Stimulated activated naive B cell treated with anti-CD40 and anti-IgM and Interleukin-4, amounts not matched to agents 10 μg/mL and 1 μg/mL and 100 μg/mL, for 72 hours (primary cell): ENCODE results near the gene POLE2.
"Not testable (repeated sequence)": the region's sequence is repeated elsewhere in the genome, so short reads cannot be mapped to it uniquely, and the experiment has no call there.

ENCODE experiments used
- ATAC-seq, 2 donors: fragments of 150-1000 bp; cut with Tn5 transposase; replicated peaks; 2 replicates each; pipeline ENCODE4 v1.10.0; 2021; ENCODE audit warnings: moderate library complexity in 1 of 2
- DNase-seq: peaks from one replicate; pipeline ENCODE4 v3.0.0; 2021
- H3K27ac Mint-ChIP-seq: one replicate; pipeline ENCODE4 v1.8.0; 2022; ENCODE audit warnings: mild to moderate bottlenecking, mixed read lengths
- H3K27me3 Mint-ChIP-seq, 2 donors: one replicate each; pipeline ENCODE4 v1.8.0; 2022; ENCODE audit warnings: mixed read lengths in 2 of 2
- H3K36me3 Mint-ChIP-seq, 2 donors: one replicate each; pipeline ENCODE4 v1.8.0; 2022; ENCODE audit warnings: mixed read lengths in 2 of 2, mild to moderate bottlenecking in 1 of 2
- H3K4me1 Mint-ChIP-seq, 2 donors: one replicate each; pipeline ENCODE4 v1.8.0; 2022; ENCODE audit warnings: mixed read lengths in 2 of 2, mild to moderate bottlenecking in 1 of 2
- H3K4me3 Mint-ChIP-seq, 2 donors: one replicate each; pipeline ENCODE4 v1.8.0; 2022; ENCODE audit warnings: mild to moderate bottlenecking in 2 of 2, mixed read lengths in 2 of 2, moderate library complexity in 1 of 2
- H3K9me3 Mint-ChIP-seq, 2 donors: one replicate each; pipeline ENCODE4 v1.8.0; 2022; ENCODE audit warnings: mixed read lengths in 2 of 2, mild to moderate bottlenecking in 1 of 2

The POLE2 gene

GRCh38 chr14:49692193-49692757 lies 4.3 kb upstream of the POLE2 start:
- no peak for DNase-seq
- peaks cover 10 to 13% of the 10 kb centered on the region in 2 donors for H3K4me1 Mint-ChIP-seq
- peaks cover 0 to 1% of the 10 kb centered on the region in 2 donors for H3K27me3 Mint-ChIP-seq
- H3K4me3 Mint-ChIP-seq, result peak overlapping the region; percentile 68 to 78
- H3K36me3 Mint-ChIP-seq, result peaks cover 0 to 2% of the 10 kb centered on the region in 2 donors
- no peak for ATAC-seq
- no peaks in the 10 kb centered on the region for H3K9me3 Mint-ChIP-seq
- H3K27ac Mint-ChIP-seq, result peak overlapping the region; percentile 78

- Mint-ChIP-seq H3K4me1 (peaks cover 15 to 21% of the 10 kb centered on the region in 2 donors), H3K36me3 (no peaks in the 10 kb centered on the region), H3K9me3 (no peaks in the 10 kb centered on the region), H3K4me3 (no peak overlapping the region), H3K27me3 (peaks cover 0 to 3% of the 10 kb centered on the region in 2 donors), H3K27ac (no peak overlapping the region)
- no peak for DNase-seq
- ATAC-seq, result no peak
Measured at GRCh38 chr14:49691031-49691430, 3.0 kb upstream of the POLE2 start.

GRCh38 chr14:49688701-49689030 lies 652 bp upstream of the POLE2 start:
- Mint-ChIP-seq H3K27ac (no peak overlapping the region), H3K4me3 (peak overlapping the region; percentile 79 to 90), H3K4me1 (peaks cover 12 to 21% of the 10 kb centered on the region in 2 donors), H3K27me3 (peaks cover 0 to 3% of the 10 kb centered on the region in 2 donors), H3K36me3 (no peaks in the 10 kb centered on the region), H3K9me3 (no peaks in the 10 kb centered on the region)
- DNase-seq, result no peak
- no peak for ATAC-seq

DNA sequence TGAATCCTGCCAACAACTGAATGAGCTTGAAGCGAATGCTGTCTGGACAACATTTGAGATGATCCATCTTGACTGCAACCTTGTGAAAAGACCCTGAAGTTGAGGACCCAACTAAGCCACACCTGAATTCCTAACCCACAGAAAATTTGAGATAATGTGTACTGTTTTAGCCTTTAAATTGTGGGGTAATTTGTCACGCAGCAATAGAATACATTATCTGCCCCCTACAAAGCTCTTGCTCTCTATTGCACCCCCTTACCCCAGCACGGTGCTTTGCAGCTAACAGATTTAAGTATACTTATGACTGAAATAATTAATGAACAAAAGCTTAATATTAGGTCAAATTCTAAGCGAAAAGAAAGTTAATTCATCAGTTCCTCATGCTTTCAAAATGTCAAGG lies 1.6 kb downstream of the POLE2 start:
- Mint-ChIP-seq H3K4me1 (peaks cover 9 to 21% of the 10 kb centered on the region in 2 donors), H3K36me3 (peaks cover 6 to 7% of the 10 kb centered on the region in 2 donors), H3K27me3 (peaks cover 0 to 3% of the 10 kb centered on the region in 2 donors), H3K9me3 (no peaks in the 10 kb centered on the region), H3K4me3 (peak overlapping the region in 1 of 2 donors; percentile 11), H3K27ac (no peak overlapping the region)
- no peak for DNase-seq
- ATAC-seq, result no peak

DNA sequence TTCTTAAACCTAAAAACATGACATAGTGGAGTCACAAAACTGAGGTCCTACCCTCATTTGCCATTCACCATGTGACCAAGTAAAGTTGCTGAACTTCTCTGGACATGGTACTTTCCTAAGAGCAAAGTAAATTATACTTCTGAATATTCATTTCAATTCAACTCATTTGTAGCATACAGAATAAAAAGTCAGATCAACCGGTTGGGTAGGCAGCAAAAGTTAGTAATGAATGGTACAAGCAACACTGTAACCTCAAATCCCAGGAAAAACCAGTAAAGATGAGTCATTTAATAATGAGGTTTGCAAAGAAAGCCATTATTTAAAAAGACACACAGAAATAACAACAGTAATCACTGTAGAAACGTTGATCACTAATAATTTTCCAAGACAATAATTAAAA lies 8.7 kb downstream of the POLE2 start:
- Mint-ChIP-seq H3K36me3 (peaks cover 28 to 38% of the 10 kb centered on the region in 2 donors), H3K27ac (no peak overlapping the region), H3K4me3 (no peak overlapping the region), H3K9me3 (no peaks in the 10 kb centered on the region), H3K27me3 (no peaks in the 10 kb centered on the region), H3K4me1 (no peaks in the 10 kb centered on the region)
- ATAC-seq (no peak), DNase-seq (no peak)

- no peaks in the 10 kb centered on the region for H3K4me1 Mint-ChIP-seq
- no peak overlapping the region for H3K4me3 Mint-ChIP-seq
- no peaks in the 10 kb centered on the region for H3K27me3 Mint-ChIP-seq
- H3K27ac Mint-ChIP-seq, result no peak overlapping the region
- no peak for DNase-seq
- no peaks in the 10 kb centered on the region for H3K9me3 Mint-ChIP-seq
- peaks cover 33 to 50% of the 10 kb centered on the region in 2 donors for H3K36me3 Mint-ChIP-seq
- ATAC-seq, result peak; percentile 48 to 51
Measured at GRCh38 chr14:49677643-49678042, 10.4 kb downstream of the POLE2 start.

GRCh38 chr14:49673586-49673985 lies 14.4 kb downstream of the POLE2 start:
- no peak overlapping the region for H3K4me3 Mint-ChIP-seq
- no peaks in the 10 kb centered on the region for H3K4me1 Mint-ChIP-seq
- H3K27ac Mint-ChIP-seq, result no peak overlapping the region
- H3K9me3 Mint-ChIP-seq, result no peaks in the 10 kb centered on the region
- ATAC-seq, result no peak
- H3K27me3 Mint-ChIP-seq, result no peaks in the 10 kb centered on the region
- H3K36me3 Mint-ChIP-seq, result peaks cover 22 to 38% of the 10 kb centered on the region in 2 donors
- no peak for DNase-seq

DNA sequence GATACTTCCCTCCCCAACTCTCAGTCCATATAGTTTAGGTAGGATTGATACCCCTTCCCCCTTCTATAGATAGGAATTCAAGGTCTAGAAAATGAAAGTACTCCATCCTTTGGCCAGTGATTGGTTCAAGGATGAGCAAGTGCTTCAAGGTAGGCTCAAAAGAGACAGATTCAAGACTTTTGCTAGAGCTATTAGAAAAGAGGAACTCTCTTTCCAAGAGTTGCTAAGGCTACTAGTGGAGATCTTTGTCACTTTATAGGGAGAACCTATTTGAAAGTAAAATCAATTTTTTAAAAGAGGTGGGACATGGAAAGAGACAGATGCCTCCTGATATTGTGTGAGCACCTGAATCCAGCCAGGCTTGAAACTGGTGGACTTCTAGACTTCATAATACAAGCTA lies 17.5 kb downstream of the POLE2 start:
- no peaks in the 10 kb centered on the region for H3K4me1 Mint-ChIP-seq
- H3K4me3 Mint-ChIP-seq, result no peak overlapping the region
- H3K36me3 Mint-ChIP-seq, result peaks cover 11 to 25% of the 10 kb centered on the region in 2 donors
- DNase-seq (no peak), ATAC-seq (no peak)
- no peaks in the 10 kb centered on the region for H3K27me3 Mint-ChIP-seq
- H3K9me3 Mint-ChIP-seq, result no peaks in the 10 kb centered on the region
- no peak overlapping the region for H3K27ac Mint-ChIP-seq

DNA sequence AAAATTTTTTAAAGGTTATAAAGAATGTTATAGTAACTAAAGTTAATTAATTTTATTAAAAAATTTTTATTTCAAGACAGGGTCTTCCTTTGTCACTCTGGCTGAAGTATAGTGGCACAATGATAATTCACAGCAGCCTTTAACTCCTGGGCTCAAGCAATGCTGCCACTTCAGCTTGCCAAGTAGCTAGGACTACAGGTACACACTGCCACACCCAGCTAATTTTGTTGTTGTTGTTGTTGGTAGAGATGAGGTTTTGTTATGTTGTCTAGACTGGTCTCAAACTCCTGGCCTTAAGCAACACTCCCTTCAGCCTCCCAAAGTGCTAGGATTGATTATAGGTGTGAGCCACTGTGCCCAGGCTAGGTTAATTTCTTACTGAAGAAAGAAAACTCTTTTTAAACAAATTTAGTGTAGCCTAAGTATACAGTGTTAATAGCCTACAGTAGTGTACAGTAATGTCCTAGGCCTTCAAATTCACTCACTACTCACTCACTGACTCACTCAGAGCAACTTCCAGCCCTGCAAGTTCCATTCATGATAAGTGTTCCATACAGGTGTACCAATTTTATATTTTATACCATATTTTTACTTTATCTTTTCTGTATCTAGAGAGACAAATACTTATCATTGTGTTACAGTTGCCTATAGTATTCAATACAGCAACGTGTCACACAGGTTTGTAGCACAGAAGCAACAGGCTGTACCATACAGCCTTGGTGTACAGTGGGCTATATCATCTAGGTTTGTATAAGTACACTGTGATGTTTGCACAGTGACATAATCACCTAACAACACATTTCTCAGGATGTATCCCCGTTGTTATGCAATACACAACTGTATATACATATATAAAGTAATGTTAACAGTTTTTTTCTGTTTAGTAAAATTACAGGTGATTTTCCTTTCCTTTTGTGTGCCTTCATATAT lies 28.2 kb downstream of the POLE2 start:
- DNase-seq (no peak), ATAC-seq (no peak)
- Mint-ChIP-seq H3K9me3 (no peaks in the 10 kb centered on the region), H3K27me3 (no peaks in the 10 kb centered on the region), H3K4me1 (no peaks in the 10 kb centered on the region), H3K27ac (peak overlapping the region; percentile 20), H3K4me3 (no peak overlapping the region), H3K36me3 (peaks cover 0 to 3% of the 10 kb centered on the region in 2 donors)

DNA sequence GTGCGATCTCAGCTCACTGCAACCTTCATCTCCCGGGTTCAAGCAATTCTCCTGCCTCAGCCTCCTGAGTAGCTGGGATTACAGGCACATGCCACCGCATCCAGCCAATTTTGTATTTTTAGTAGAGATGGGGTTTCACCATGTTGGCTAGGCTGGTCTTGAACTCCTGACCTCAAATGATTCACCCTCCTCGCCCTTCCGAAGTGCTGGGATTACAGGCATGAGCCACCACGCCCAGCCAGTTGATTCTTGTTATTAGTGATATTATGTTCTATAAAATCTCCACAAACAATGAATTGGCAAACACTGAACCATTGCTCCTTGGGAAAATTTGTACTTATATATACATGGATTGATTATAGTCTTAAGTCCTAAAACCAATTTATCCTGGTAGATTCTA lies 30.5 kb downstream of the POLE2 start:
- not testable (repeated sequence) for ATAC-seq, H3K4me1 Mint-ChIP-seq, H3K27me3 Mint-ChIP-seq, H3K4me3 Mint-ChIP-seq, H3K9me3 Mint-ChIP-seq, H3K27ac Mint-ChIP-seq, DNase-seq, H3K36me3 Mint-ChIP-seq

DNA sequence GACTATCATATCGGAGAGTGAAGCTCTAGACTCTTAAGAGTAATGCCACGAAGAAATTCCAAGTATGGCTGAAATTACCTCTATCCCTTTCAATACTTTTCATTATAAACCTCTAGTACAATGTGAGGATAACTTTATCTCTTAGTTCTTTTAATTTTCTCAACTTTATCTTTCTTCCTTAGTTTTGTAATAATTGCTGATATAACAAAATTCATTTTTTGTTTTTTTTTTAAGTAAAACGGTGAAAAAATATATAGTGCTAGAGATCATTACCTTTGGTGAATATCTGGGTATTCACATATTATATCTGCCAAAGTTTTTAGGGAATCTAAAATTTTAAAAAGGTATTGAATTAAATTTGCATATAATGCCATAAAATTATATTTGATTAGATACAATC lies 33.5 kb downstream of the POLE2 start:
- H3K4me3 Mint-ChIP-seq, result no peak overlapping the region
- no peaks in the 10 kb centered on the region for H3K27me3 Mint-ChIP-seq
- ATAC-seq, result no peak
- H3K27ac Mint-ChIP-seq, result no peak overlapping the region
- no peak for DNase-seq
- H3K36me3 Mint-ChIP-seq, result peaks cover 9% of the 10 kb centered on the region in 2 donors
- no peaks in the 10 kb centered on the region for H3K9me3 Mint-ChIP-seq
- no peaks in the 10 kb centered on the region for H3K4me1 Mint-ChIP-seq

- no peak overlapping the region for H3K27ac Mint-ChIP-seq
- DNase-seq (no peak), ATAC-seq (no peak)
- peaks cover 9% of the 10 kb centered on the region in 2 donors for H3K36me3 Mint-ChIP-seq
- H3K27me3 Mint-ChIP-seq, result no peaks in the 10 kb centered on the region
- H3K4me1 Mint-ChIP-seq, result no peaks in the 10 kb centered on the region
- no peaks in the 10 kb centered on the region for H3K9me3 Mint-ChIP-seq
- no peak overlapping the region for H3K4me3 Mint-ChIP-seq
Measured at GRCh38 chr14:49653508-49653907, 34.5 kb downstream of the POLE2 start.

DNA sequence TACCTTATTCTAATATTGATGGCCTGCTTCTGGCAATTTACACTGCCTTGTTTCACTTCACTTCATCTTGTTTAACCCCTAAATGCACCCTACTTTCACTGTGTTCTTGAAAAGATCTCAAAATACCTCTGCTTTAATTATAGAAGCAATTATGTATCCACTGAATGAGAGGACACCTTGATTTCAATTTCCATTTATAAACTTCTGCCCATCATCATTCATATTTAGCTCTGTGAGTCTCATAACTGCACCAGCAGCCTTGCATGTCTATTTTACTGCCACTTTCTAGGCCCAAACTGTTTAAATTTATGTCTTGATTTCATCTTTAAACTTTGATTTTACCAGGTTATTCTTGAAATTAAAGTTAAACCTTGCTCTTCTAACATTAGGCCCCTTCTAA lies 45.9 kb downstream of the POLE2 start:
- peak overlapping the region in 1 of 2 donors; percentile 34 for H3K4me3 Mint-ChIP-seq
- no peaks in the 10 kb centered on the region for H3K9me3 Mint-ChIP-seq
- H3K27ac Mint-ChIP-seq, result peak overlapping the region; percentile 56
- H3K4me1 Mint-ChIP-seq, result peaks cover 24 to 45% of the 10 kb centered on the region in 2 donors
- H3K36me3 Mint-ChIP-seq, result peaks cover 31 to 41% of the 10 kb centered on the region in 2 donors
- ATAC-seq (no peak), DNase-seq (no peak)
- H3K27me3 Mint-ChIP-seq, result no peaks in the 10 kb centered on the region

GRCh38 chr14:49641697-49642129 lies 46.3 kb downstream of the POLE2 start:
- Mint-ChIP-seq H3K4me1 (peaks cover 26 to 49% of the 10 kb centered on the region in 2 donors), H3K27ac (peak overlapping the region; percentile 56), H3K36me3 (peaks cover 32 to 42% of the 10 kb centered on the region in 2 donors), H3K4me3 (peak overlapping the region in 1 of 2 donors; percentile 34), H3K9me3 (no peaks in the 10 kb centered on the region), H3K27me3 (no peaks in the 10 kb centered on the region)
- DNase-seq (no peak), ATAC-seq (peak in 1 of 2 donors; percentile 23)
